Common myeloid progenitor, CD34-positive (primary cell): ENCODE results near the gene CFP.

ENCODE experiments used
- CTCF ChIA-PET: fragments of 350-600 bp; sonication (Branson Sonifier 250); formaldehyde crosslinking; loops from one replicate; lab custom pipeline; 2021; ENCODE audit warnings: antibody characterized with exemption; lab: Charles Lee
- POLR2A ChIA-PET: fragments of 350-600 bp; sonication (Branson Sonifier 250); formaldehyde crosslinking; loops from one replicate; lab custom pipeline; 2021; ENCODE audit warnings: antibody characterized with exemption; lab: Charles Lee
- DNase-seq, 3 donors: peaks; one replicate each; pipeline versions ENCODE4 v3.0.0 to v3.0.0-alpha.2; 2013
- H3K27ac ChIP-seq, 2 experiments: 1 replicate in 1 of 2; 2 replicates in 1 of 2; pipeline ENCODE4 v1.7.0; 2013; ENCODE audit warnings: inconsistent platforms in 2 of 2, low read length in 2 of 2, mild to moderate bottlenecking in 2 of 2, low read depth in 1 of 2, moderate library complexity in 1 of 2; ENCODE audit not compliant: severe bottlenecking in 2 of 2, insufficient read depth in 1 of 2, poor library complexity in 1 of 2
- H3K27me3 ChIP-seq, 5 experiments: replicated peaks in 2 of 5; 1 replicate in 3 of 5; 2 replicates in 2 of 5; pipeline versions ENCODE4 v1.6.1 to v1.7.0; 2013; ENCODE audit warnings: low read length in 4 of 5, mild to moderate bottlenecking in 2 of 5, moderate library complexity in 2 of 5, inconsistent platforms in 1 of 5; ENCODE audit not compliant: insufficient read depth in 5 of 5, control insufficient read depth in 4 of 5
- H3K36me3 ChIP-seq, 4 experiments: 1 replicate in 2 of 4; 2 replicates in 2 of 4; pipeline versions ENCODE4 v1.6.1 to v1.7.0; 2013; ENCODE audit warnings: low read length in 3 of 4, control low read depth in 1 of 4, mild to moderate bottlenecking in 1 of 4; ENCODE audit not compliant: control insufficient read depth in 4 of 4, insufficient read depth in 4 of 4
- H3K4me1 ChIP-seq, 4 experiments: 1 replicate in 3 of 4; 2 replicates in 1 of 4; pipeline versions ENCODE4 v1.6.1 to v1.7.1; 2013; ENCODE audit warnings: low read length in 3 of 4, mild to moderate bottlenecking in 3 of 4, control low read depth in 1 of 4, inconsistent platforms in 1 of 4, moderate library complexity in 1 of 4; ENCODE audit not compliant: control insufficient read depth in 4 of 4, insufficient read depth in 4 of 4; ENCODE audit errors: control extremely low read depth in 1 of 4
- H3K4me3 ChIP-seq, 7 experiments: 1 replicate in 4 of 7; 2 replicates in 3 of 7; pipeline versions ENCODE4 v1.5.1 to v1.7.0; 2013; ENCODE audit warnings: mild to moderate bottlenecking in 7 of 7, low read length in 6 of 7, moderate library complexity in 6 of 7, inconsistent platforms in 2 of 7, low read depth in 2 of 7, control low read depth in 1 of 7; ENCODE audit not compliant: insufficient read depth in 4 of 7, control insufficient read depth in 1 of 7; ENCODE audit errors: extremely low read depth in 1 of 7
- H3K9me3 ChIP-seq, 5 experiments: 1 replicate in 4 of 5; 2 replicates in 1 of 5; pipeline versions ENCODE4 v1.6.1 to v1.7.1; 2013; ENCODE audit warnings: low read length in 4 of 5, mild to moderate bottlenecking in 2 of 5, inconsistent platforms in 1 of 5, low read depth in 1 of 5, moderate library complexity in 1 of 5; ENCODE audit not compliant: control insufficient read depth in 4 of 5, insufficient read depth in 2 of 5; ENCODE audit errors: control extremely low read depth in 1 of 5
- WGBS: methylation state at CpG from one replicate; pipeline ENCODE4 v1.1.5; 2013; ENCODE audit not compliant: insufficient coverage; 5-methylcytosine and 5-hydroxymethylcytosine counted together

Gene CFP

GRCh38 chrX:47638816-47639215 lies 9.1 kb upstream of the CFP start:
- peaks cover 0 to 7% (median 0%) of the 10 kb centered on the region in 4 experiments for H3K4me1 ChIP-seq
- peaks cover 9 to 39% (median 23%) of the 10 kb centered on the region in 4 experiments for H3K36me3 ChIP-seq
- H3K9me3 ChIP-seq: peaks cover 0 to 13% (median 2%) of the 10 kb centered on the region in 5 experiments
- DNase-seq: no peak
- no peaks in the 10 kb centered on the region for H3K27me3 ChIP-seq
- ChIA-PET CTCF (interaction anchor here (1.2 to 2.1 kb wide), 4 partner anchors 8 to 13 kb away, joined by 4 to 6 read pairs (median 5); partner anchors contain the start of gene CFP), POLR2A (no interaction called here)
- 93% methylated on average over 13 of the region's 14 CpGs for WGBS
- no peak overlapping the region for H3K27ac ChIP-seq
- H3K4me3 ChIP-seq: no peak overlapping the region

DNA sequence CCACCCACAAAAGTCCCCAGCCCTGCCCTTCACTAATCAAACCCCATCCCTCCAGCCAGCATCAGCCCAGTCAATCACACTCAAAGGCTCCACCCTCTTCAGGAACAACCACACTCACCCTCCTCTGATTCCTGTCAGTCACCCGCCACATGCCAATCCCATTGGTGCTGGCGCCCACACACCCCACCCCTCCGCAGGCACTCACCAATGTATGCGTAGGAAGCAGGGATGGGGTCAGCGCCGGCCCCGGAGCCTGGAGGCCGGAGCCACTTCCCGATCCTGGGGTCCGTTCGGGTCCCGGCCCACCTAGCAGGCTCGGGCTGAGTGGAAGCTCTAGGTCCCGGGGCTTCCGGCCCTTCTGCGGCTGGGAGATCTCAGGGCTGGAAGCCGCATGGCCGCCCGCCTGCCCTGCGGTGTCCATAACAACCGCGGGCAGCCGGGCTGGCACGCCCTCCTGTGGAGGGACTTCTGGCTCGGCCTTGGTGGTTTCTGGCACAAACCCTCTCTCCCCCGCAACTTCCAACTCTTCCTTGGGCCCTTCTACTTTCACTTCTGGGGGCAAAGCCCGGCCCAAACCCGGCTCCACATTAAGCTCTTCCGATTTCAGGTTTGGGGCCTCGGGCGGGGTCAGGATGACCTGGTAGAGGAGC lies 7.9 kb upstream of the CFP start:
- peak; percentile 76 to 88 (median 85) for DNase-seq
- H3K27ac ChIP-seq: peak overlapping the region in 1 of 2 experiments; percentile 34
- peak overlapping the region in 6 of 7 experiments; percentile 40 to 78 (median 62) for H3K4me3 ChIP-seq
- peaks cover 0 to 13% (median 2%) of the 10 kb centered on the region in 4 experiments for H3K4me1 ChIP-seq
- 44% methylated on average over 26 of the region's 31 CpGs for WGBS
- CTCF ChIA-PET: interaction anchor here (1.0 to 1.2 kb wide), 2 partner anchors 9 to 11 kb away, joined by 3 to 4 read pairs; no protein-coding TSS in a partner anchor
- peaks cover 9 to 39% (median 20%) of the 10 kb centered on the region in 4 experiments for H3K36me3 ChIP-seq
- peaks cover 0 to 13% (median 2%) of the 10 kb centered on the region in 5 experiments for H3K9me3 ChIP-seq
- POLR2A ChIA-PET: interaction anchor here (0.6 kb wide), 1 partner anchor 768 kb away, joined by 3 read pairs; no protein-coding TSS in a partner anchor
- no peaks in the 10 kb centered on the region for H3K27me3 ChIP-seq

DNA sequence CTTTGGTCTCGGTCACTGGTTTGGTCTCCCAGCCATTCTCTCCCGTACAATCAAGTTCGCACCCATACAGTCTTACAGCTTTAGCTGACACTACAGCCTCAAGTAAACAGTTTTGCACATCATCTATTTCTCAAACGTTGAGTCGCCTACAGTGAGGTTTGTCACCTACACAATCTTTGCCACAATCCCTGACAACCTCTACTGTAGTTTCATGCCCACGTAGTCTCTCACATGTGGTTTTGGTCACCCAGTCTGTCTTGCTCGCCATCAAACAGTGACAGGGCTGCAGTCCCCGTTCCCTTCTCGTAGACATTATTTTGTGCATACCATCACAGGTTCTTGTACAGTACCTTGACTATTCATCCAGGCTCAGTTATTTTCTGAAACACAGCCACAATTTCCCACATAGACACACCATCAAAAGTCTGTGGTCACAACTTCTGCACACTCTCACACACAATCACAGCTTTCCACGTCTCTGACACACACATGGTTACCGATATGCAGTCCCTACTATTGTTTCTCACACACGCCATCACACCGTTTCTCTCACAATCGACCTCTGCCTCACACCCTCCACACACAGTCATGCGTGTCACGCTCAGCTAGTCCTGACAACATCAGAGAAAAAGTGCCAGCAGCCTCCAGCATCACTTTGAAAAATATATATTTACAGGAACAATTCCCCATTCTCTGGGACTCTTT lies 5.3 kb upstream of the CFP start:
- Histone ChIP-seq H3K9me3 (peaks cover 0 to 6% (median 0%) of the 10 kb centered on the region in 5 experiments), H3K4me3 (no peak overlapping the region), H3K27me3 (no peaks in the 10 kb centered on the region), H3K27ac (no peak overlapping the region), H3K36me3 (peaks cover 5 to 22% (median 11%) of the 10 kb centered on the region in 4 experiments), H3K4me1 (peaks cover 0 to 27% (median 11%) of the 10 kb centered on the region in 4 experiments)
- WGBS: 89% methylated on average over 16 of the region's 16 CpGs
- POLR2A ChIA-PET: no interaction called here
- DNase-seq: no peak
- CTCF ChIA-PET: no interaction called here

- no peak overlapping the region for H3K4me3 ChIP-seq
- H3K27ac ChIP-seq: no peak overlapping the region
- POLR2A ChIA-PET: no interaction called here
Measured at GRCh38 chrX:47633689-47634590, 4.2 kb upstream of the CFP start.

GRCh38 chrX:47632666-47633065 lies 2.9 kb upstream of the CFP start:
- 49% methylated on average over 3 of the region's 4 CpGs for WGBS
- POLR2A ChIA-PET: no interaction called here
- no peak overlapping the region for H3K4me3 ChIP-seq

More at GRCh38 chrX:47633689-47634590, 4.2 kb upstream of the CFP start:
- WGBS: 86% methylated on average over 14 of the region's 14 CpGs
- DNase-seq: no peak
- CTCF ChIA-PET: interaction anchor here (0.8 kb wide), 1 partner anchor 9 kb away, joined by 3 read pairs; no protein-coding TSS in a partner anchor
- no peaks in the 10 kb centered on the region for H3K9me3 ChIP-seq
- peaks cover 3 to 18% (median 7%) of the 10 kb centered on the region in 4 experiments for H3K36me3 ChIP-seq
- H3K27me3 ChIP-seq: no peaks in the 10 kb centered on the region
- peaks cover 0 to 35% (median 19%) of the 10 kb centered on the region in 4 experiments for H3K4me1 ChIP-seq

GRCh38 chrX:47631676-47632075 lies 1.9 kb upstream of the CFP start:
- Histone ChIP-seq H3K4me1 (peaks cover 0 to 34% (median 23%) of the 10 kb centered on the region in 4 experiments), H3K27ac (no peak overlapping the region), H3K27me3 (no peaks in the 10 kb centered on the region), H3K4me3 (no peak overlapping the region), H3K36me3 (peaks cover 2 to 13% (median 3%) of the 10 kb centered on the region in 4 experiments), H3K9me3 (no peaks in the 10 kb centered on the region)
- DNase-seq: no peak
- ChIA-PET CTCF (interaction anchor here (1.7 to 2.0 kb wide), 2 partner anchors 8 to 134 kb away, joined by 5 to 8 read pairs; no protein-coding TSS in a partner anchor), POLR2A (no interaction called here)
- WGBS: 87% methylated on average over 3 of the region's 5 CpGs

More at GRCh38 chrX:47632666-47633065, 2.9 kb upstream of the CFP start:
- peak in 1 of 3 donors; percentile 19 for DNase-seq
- H3K4me1 ChIP-seq: peaks cover 0 to 36% (median 23%) of the 10 kb centered on the region in 4 experiments
- no peaks in the 10 kb centered on the region for H3K27me3 ChIP-seq
- no peak overlapping the region for H3K27ac ChIP-seq
- CTCF ChIA-PET: no interaction called here
- H3K9me3 ChIP-seq: no peaks in the 10 kb centered on the region
- H3K36me3 ChIP-seq: peaks cover 3 to 16% (median 6%) of the 10 kb centered on the region in 4 experiments
